GM19025 (cell line): ENCODE data around the gene SEC14L3.

Experiments
- ATAC-seq: cut with Tn5 transposase; IDR thresholded peaks from one replicate; pipeline ENCODE4 v1.9.1; 2021; ENCODE audit warnings: mild to moderate bottlenecking, low read depth, moderate library complexity; ENCODE audit not compliant: unreplicated experiment

SEC14L3 gene

GRCh38 chr22:30471616-30472318 lies at the start of gene SEC14L3:
Gene SEC14L3, minus strand, starts transcription at chr22:30472017. Its CDS starts 59 bp downstream, at chr22:30471958.
- no peak for ATAC-seq

- ATAC-seq = no peak
These were observed 48.1 kb upstream of the SEC14L3 start for GRCh38 chr22:30519842-30520425.

GRCh38 chr22:30516731-30517130 lies 44.9 kb upstream of the SEC14L3 start:
- ATAC-seq = no peak

- ATAC-seq = no peak
These were observed 44.5 kb upstream of the SEC14L3 start for GRCh38 chr22:30516273-30516672.

- no peak for ATAC-seq
These were observed 42.4 kb upstream of the SEC14L3 start for GRCh38 chr22:30514252-30514651.

- no peak for ATAC-seq
These were observed 41.6 kb upstream of the SEC14L3 start for GRCh38 chr22:30513462-30513861.

- ATAC-seq = no peak
These were observed 40.1 kb upstream of the SEC14L3 start for GRCh38 chr22:30511911-30512310.

- ATAC-seq = no peak
These were observed 39.3 kb upstream of the SEC14L3 start for GRCh38 chr22:30511109-30511508.

- no peak for ATAC-seq
These were observed 36.4 kb upstream of the SEC14L3 start for GRCh38 chr22:30508216-30508615.

GRCh38 chr22:30507670-30508069 lies 35.9 kb upstream of the SEC14L3 start:
- no peak for ATAC-seq

- ATAC-seq = no peak
These were observed 34.7 kb upstream of the SEC14L3 start for GRCh38 chr22:30506507-30506968.

GRCh38 chr22:30503551-30503950 lies 31.7 kb upstream of the SEC14L3 start:
- ATAC-seq = no peak

GRCh38 chr22:30502911-30503310 lies 31.1 kb upstream of the SEC14L3 start:
- no peak for ATAC-seq

- no peak for ATAC-seq
These were observed 30.3 kb upstream of the SEC14L3 start for GRCh38 chr22:30502153-30502552.

GRCh38 chr22:30500628-30501027 lies 28.8 kb upstream of the SEC14L3 start:
- ATAC-seq = no peak

- no peak for ATAC-seq
These were observed 25.8 kb upstream of the SEC14L3 start for GRCh38 chr22:30497466-30498150.

- no peak for ATAC-seq
These were observed 23.4 kb upstream of the SEC14L3 start for GRCh38 chr22:30495041-30495784.

- ATAC-seq = no peak
These were observed 20.3 kb upstream of the SEC14L3 start for GRCh38 chr22:30492144-30492543.

GRCh38 chr22:30491381-30491780 lies 19.6 kb upstream of the SEC14L3 start:
- no peak for ATAC-seq

- no peak for ATAC-seq
These were observed 18.6 kb upstream of the SEC14L3 start for GRCh38 chr22:30490399-30490798.

GRCh38 chr22:30488121-30488520 lies 16.3 kb upstream of the SEC14L3 start:
- ATAC-seq = no peak
